Sigmoid colon (tissue), 4 donors: ENCODE data around the gene WNT3.

ENCODE experiments used
- CTCF ChIP-seq, 4 experiments: fragments of 450-650 bp in 3 of 4; fragments of 200-600 bp in 1 of 4; IDR thresholded peaks; one replicate each; pipeline ENCODE4 v1.5.1; 2016 to 2019; ENCODE audit warnings: antibody characterized with exemption in 4 of 4, mild to moderate bottlenecking in 3 of 4, moderate library complexity in 2 of 4
- POLR2AphosphoS5 ChIP-seq, 4 donors: sonication (generic); formaldehyde crosslinking; IDR thresholded peaks; one replicate each; pipeline ENCODE4 v1.6.1; 2017; ENCODE audit warnings: antibody characterized with exemption in 4 of 4

GRCh38 chr17:46789610-46790009, 28.9 kb downstream of the WNT3 start:
- no peak for TF ChIP-seq CTCF (IDR thresholded peaks at IDR 0.05)
- no peak for TF ChIP-seq POLR2AphosphoS5 (IDR thresholded peaks at IDR 0.05)
